GM19455 (cell line): ENCODE measurements around the gene SLC16A3.
"Not testable (repeated sequence)": the region's sequence is repeated elsewhere in the genome, so short reads cannot be mapped to it uniquely, and the experiment has no call there.

ENCODE experiments used
- ATAC-seq: cut with Tn5 transposase; IDR thresholded peaks from one replicate; pipeline ENCODE4 v1.9.1; 2021; ENCODE audit not compliant: unreplicated experiment

SLC16A3 gene

DNA sequence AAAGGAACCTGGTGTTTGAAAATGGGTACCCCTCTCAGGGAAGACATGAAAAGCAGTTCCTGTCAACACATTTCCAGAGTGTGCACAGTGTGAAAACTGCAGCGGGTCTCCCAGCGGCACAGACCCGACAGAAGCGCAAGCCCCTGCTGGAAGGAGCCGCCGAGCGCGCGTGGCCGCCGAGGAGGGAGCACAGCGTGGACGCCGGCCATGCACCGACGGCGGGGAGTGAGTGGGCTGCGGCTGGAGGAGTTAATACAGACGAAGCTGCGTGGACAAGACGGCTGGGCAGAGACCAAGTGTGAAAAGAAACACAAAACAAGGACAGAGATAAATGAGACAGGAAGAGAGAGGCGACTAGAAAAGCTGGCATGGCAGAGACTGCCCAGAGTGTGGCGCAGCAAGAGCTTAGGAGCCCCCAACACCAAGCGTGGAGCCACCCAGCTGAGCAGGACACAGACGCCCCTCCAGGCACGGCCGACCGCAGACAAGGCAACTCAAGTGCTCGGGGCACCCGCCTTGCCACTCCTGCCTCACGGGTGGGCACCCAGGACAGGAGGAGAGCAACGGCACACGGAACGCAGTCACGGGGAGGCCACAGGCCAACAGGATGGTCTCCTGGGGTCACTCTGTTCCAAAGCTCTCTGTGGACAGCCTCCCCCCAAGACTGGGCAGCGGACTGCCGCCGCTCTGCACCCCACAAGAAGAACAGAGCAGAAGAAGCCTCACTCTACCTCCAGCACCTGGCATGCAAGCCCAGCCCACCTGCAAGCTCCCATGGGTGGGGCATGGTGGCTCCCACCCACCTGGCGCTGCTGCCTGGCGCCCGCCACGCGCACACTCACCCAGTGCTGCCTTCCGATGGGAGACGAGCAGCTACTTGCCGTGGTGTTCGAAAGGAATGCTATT is 16.5 kb downstream of the SLC16A3 start:
- no peak for ATAC-seq

- ATAC-seq: no peak
Measured at GRCh38 chr17:82246040-82246364, 17.2 kb downstream of the SLC16A3 start.

DNA sequence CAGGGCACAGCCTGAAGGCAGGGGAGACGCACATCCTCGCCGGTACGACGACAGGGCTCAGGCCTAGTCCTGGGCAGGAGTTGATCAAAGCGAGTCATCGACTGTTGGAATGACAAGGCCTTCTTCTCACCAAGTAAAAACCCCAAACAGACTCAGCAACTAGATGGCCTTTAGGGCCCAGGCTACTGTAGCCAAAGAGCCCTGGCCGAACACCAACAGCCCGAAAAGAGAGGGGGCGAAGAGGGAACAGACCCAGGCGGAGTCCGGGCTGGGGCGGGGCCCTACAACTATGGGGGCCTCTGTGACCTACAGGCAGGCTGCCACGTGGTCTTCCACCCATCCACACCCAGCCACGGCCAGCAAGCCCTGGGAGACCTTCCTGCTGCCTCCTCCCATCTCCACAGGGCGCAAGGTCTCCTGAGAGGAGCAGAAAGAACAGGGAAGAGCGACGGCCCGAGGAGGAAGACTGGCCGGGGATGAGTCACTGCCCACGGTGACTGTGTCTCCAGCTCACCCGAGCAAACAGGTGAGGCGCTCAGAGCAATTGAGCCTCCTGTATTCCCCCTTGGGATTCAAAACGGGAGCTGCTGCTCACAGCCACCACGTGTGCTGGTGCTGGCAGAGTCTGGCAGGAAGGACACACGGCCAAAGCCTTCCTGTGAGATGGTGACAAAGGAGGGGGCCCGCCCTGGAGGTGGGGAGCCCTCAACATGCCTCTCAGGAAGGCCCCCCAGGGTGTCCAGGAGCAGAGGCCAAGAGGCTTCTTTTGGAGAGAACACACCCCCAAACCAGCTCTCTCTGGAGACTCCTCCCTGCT is 17.7 kb downstream of the SLC16A3 start:
- no peak for ATAC-seq

DNA sequence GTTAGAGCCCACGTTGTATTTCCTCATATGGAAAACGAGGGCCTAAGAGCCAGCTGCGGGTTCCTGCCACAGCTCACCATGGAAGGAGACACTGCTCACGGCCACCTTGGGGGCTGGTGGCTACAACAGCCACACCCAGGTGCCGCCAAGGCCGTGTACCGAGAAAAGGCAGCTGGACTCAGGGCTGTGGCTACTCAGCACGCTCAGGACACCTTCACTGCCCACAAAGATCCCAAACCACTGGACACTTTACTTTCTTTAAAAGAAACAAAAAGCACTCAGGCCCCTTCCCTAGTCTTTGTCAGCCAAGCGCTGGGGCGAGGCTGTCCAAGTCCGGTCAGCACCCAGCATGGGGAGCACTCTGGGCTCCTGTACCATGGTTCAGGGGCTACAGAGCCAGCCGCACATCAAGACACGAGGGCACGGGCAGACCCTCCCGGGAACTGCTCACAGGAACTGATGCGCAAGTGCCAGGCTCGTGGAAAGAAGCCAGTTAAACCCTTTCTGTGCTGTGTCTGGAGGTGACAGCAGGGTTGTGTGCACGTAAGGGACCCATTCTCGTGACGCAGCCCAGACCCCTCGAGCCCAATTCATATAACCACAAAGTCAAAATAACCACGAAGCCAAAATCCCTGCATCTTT is 18.5 kb downstream of the SLC16A3 start:
- ATAC-seq: no peak

- ATAC-seq: no peak
Measured at GRCh38 chr17:82247856-82248671, 19.2 kb downstream of the SLC16A3 start.

GRCh38 chr17:82248815-82249674 is 20.2 kb downstream of the SLC16A3 start:
- no peak for ATAC-seq

GRCh38 chr17:82249896-82250581 is 21.2 kb downstream of the SLC16A3 start:
- ATAC-seq: no peak

- no peak for ATAC-seq
Measured at GRCh38 chr17:82250868-82251500, 22.1 kb downstream of the SLC16A3 start.

- no peak for ATAC-seq
Measured at GRCh38 chr17:82252511-82253178, 23.8 kb downstream of the SLC16A3 start.

GRCh38 chr17:82253179-82253544 is 24.3 kb downstream of the SLC16A3 start:
- no peak for ATAC-seq

DNA sequence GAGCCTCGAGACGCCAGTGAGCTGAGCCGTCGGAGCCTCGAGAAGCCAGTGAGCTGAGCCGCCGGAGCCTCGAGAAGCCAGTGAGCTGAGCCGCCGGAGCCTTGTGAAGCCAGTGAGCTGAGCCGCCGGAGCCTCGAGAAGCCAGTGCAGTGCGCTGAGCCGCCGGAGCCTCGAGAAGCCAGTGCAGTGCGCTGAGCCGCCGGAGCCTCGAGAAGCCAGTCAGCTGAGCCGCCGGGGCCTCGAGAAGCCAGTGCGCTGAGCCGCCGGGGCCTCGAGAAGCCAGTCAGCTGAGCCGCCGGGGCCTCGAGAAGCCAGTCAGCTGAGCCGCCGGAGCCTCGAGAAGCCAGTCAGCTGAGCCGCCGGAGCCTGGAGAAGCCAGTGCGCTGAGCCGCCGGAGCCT is 25.3 kb downstream of the SLC16A3 start:
- ATAC-seq: not testable (repeated sequence)

GRCh38 chr17:82254746-82255145 is 25.9 kb downstream of the SLC16A3 start:
- not testable (repeated sequence) for ATAC-seq

DNA sequence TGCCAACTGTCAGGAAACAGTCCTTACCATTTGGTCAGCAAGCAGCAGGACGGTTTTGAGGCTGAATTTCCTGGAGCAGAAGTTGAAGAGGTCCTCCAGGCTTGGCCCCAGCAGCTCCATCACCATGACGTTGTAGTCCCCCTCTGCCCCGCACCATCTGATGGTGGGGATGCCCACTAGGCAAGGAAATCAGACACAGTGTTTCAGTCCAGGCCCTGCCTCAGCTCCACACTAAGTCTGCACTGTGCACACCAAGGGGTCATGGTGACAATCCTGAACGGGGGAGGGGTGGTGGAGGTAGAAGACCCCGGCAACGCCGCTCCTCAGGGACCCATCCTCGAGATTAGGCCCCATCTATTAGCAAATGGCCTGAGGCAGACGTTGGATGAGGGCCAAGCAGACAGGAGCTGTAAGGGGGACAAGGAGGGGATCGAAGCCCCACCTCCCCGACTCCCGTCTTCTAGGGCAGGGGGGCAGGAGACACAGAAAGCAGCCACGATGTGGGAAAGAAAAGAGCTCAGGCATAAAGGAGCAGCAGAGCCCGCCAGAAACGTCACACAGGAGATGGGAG is 26.6 kb downstream of the SLC16A3 start:
- no peak for ATAC-seq

GRCh38 chr17:82256242-82256885 is 27.5 kb downstream of the SLC16A3 start:
- no peak for ATAC-seq

- no peak for ATAC-seq
Measured at GRCh38 chr17:82257473-82257872, 28.6 kb downstream of the SLC16A3 start.

GRCh38 chr17:82258555-82258954 is 29.7 kb downstream of the SLC16A3 start:
- no peak for ATAC-seq
